ENCODE results near the gene CEP72.
A peak's percentile ranks its signal among the peaks of the same experiment; 100 is the strongest.
"Not testable (repeated sequence)": the region's sequence is repeated elsewhere in the genome, so short reads cannot be mapped to it uniquely, and the experiment has no call there.

The CEP72 gene

DNA sequence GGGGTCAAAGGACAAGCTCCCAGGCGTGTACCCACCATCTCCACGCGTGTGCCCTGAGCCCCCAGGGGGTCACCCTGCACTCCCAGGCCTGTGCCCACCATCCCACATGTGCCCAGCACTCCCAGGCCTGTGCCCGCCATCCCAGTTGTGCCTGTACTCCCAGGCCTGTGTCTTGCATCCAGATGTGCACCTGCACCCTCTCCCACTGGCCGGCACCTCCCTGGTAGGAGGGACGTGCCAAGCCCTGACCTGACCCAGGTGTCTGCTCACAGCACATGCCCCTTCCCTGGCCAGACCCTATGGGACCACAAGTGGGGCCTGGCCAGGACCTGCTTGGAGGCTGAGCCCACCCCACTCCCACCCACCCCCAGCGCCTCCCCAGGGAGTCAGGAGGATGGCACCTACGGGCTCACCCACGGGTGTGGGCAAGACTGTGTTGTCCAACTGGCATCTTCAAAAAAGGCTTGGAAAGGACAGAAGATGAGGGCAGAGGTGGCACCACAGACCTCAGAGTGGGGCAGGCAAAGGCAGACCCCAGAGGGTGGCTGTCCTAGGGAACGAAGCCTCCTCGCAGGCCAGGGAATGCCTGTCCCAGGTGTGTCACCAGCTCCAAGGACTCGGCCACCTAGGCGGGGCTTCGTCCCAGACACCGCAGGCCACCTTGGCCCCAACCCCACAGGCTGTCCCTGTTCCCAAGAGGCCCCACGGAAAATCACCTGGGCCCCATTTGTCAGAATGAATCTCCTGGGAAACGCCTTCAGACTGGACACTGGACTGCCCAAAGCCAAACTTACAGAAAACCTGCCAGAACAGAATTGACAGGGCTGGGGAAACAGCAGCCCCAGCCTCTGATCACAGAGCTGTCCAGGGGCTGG, 69.4 kb downstream of the CEP72 start:
- DNase-seq: not testable (repeated sequence)

DNA sequence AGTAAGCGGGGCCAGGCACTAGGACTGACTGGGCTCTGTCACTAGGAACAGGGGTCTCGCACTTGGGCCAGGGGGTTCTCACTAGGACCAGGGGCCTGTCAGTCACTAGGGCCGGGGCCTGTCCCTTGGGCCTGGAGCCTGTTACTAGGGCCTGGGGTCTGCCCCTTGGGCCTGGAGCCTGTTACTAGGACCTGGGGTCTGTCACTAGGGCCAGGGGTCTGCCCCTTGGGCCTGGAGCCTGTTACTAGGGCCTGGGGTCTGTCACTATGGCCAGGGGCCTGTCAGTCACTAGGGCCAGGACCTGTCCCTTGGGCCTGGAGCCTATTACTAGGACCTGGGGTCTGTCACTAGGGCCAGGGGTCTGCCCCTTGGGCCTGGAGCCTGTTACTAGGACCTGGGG, 70.1 kb downstream of the CEP72 start:
- not testable (repeated sequence) for DNase-seq

DNA sequence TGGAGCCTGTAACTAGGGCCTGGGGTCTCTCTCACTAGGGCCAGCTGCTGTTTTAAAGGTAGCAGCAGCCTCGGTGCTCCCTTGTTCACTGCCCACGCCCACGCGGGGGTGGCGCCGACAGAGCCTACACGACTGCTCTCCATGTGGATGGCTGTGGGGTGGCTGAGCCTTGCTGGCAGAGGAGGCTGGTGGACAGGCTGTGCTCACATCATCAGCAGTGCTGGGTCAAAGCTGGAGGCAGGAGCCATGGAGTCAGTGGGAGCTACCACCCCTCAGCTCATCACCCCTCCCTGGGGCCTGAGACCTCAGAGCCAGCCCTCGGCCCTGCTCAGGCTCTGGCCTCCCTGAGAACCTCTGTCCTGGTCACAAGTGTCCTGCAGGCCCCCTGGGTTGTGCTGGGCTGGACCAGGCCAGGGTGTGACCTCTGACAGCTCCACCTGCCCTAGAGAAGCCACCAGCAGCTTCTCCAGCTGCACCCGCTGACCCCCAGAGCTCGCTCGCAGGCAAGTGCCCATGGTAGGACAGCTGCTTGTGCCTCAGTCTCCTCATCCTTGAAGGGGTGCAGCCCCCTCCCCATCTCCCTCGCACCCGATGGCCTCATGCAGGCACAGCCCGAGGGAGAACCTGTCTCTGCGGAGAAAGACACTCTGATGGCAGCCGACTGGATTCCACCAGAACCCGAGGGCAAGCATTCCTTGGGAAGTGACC, 70.7 kb downstream of the CEP72 start:
- not testable (repeated sequence) for DNase-seq

DNA sequence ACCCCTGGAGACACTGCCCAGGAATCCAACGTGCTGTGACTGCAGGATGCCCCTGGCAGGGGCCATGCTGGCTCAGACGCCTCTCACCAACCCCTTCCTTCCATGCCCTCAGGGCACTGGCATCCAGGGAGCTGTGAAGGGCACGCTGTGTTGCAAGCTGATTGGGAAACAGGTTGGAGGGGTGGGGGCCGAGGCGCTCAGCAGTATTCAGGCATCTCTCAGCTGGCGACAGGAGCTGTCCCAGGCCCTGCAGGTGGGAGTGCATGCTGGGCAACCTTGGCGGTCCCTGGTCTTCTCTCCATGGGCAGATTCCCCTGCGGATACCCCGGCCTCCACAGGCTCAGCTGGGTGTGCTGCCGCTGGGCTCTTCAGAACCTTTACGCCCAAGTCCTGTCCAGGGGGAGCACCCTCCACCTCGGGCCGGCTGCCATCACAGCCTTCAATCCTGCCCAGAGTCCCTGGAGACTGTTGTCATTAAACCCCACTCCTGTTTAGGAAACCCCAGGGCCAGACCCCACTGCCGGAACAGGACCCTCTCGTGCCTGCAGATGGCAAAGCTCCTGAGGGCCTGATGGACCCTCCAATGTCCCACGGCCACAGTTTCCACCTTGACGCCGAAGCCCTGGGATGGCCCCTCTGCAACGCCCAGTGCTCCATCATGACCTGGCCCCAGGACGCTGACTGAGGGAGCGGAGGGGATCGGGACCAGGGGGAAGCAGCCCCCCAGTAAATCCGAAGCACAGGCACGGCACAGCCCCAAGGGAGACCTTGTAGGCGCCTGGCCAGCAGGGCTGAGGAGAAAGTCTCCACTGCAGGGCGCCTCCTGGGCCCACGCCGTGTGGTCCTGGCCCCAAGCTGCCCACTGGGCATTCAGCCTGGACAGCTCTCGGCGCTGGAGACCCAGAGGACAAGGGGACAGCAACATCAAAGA, 71.7 kb downstream of the CEP72 start:
- TF ChIP-seq POLR2A (IDR thresholded peaks at IDR 0.05; ENCODE audit: low read length) (no peak), GATA1 (IDR thresholded peaks at IDR 0.05; ENCODE audit: low read depth, low read length) (no peak)
- no peak for DNase-seq

DNA sequence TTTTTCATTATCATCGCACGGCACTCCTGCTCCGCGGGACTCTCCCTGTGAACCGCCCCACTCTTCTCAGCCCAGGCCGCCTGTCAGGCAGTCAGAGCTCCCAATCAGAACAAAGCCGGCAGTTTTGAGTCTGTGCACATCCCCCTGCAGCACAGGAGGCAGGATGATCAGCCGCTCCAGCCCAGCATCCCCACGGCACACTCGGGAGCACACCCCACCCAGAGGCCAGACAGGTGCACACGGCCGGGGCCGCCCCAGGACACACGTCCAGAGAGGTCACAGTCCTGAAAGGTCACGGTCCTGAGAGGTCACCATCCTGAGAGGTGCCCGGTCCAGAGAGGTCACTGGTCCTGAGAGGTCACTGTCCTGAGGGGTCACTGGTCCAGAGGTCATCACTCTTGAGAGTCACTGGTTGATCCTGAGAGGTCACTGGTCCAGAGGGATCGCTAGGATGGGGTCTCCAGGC, 72.6 kb downstream of the CEP72 start:
- no peak for TF ChIP-seq POLR2A (IDR thresholded peaks at IDR 0.05; ENCODE audit: low read length)
- no peak for TF ChIP-seq GATA1 (IDR thresholded peaks at IDR 0.05; ENCODE audit: low read depth, low read length)
- no peak for DNase-seq

DNA sequence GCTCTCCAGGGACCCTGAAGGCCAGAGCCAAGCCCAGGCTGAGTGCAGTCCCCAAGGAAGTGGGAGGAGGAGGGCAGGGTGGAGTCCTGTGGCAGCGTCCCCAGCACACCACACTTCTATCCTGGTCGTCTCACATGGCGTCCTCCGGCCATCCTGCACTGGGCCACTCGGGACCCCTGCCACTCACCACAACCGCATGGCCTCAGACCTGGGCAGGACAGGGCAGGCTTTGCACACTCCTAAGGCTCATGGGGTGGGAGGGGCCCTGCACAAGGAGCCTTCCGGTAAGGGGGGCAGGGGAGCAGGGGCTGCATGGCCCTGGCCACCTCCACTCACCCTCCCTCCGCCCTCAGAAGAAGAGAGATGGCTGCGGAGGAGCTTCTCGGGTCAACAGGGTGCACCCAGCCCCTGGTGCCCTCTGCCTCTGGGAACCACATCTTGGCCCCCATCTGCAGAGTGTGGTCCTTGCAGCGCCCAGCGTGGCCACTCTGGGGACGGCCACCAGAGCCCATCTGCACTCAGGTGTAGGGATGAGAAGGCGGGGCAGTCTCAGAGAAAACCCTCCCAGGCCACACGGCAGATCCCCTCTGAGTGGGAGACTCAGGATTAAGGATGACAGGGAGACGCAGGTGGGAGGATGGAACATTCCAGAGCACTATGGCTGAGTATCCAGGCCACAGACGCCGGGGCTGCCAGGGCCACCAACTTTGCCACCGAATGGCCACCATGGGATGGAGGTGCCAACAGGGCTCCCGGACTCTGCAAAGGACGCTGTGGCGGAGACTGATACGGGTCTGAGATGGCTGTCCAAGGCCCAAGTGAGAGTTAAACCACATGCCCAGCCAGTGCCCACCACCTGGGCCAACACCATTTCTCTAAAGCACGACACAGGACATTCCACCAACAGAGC, 73.4 kb downstream of the CEP72 start:
- TF ChIP-seq POLR2A (IDR thresholded peaks at IDR 0.05; ENCODE audit: low read length): no peak
- no peak for TF ChIP-seq GATA1 (IDR thresholded peaks at IDR 0.05; ENCODE audit: low read depth, low read length)
- DNase-seq: no peak

DNA sequence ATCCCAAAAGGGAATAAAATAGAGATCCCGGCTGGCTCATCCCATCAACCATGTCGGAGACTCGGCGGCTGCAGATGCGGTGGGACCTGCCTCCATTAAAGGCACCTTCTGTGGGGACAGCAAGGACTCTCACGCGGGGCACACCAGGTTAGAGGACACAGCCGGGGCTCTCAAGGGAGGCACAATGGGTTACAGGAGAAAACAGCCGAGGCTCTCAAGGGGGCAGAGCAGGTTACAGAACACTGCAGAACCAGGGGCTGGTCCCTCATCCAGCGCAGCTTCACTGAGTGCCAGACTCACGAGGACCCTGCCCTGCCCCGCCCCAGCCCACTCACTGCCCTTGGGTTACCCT, 74.0 kb downstream of the CEP72 start:
- not testable (repeated sequence) for DNase-seq

DNA sequence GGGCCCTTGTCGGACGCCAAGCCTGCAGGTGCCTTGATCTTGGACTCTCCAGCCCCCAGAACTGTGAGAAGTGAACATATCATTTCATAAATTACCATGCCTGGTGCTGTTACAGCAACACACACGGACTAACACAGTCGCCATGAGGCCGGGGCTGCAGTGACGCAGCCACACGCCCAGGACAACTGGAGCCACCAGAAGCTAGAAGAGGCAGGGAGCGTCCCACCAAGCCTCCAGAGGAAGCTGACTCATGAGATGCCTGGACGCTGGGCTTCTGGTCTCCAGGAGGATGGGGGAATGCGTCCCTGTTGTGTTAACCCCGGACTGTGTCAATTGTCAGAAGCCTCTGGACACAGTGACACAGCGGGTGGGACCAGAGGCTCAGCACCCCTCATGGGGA, 74.8 kb downstream of the CEP72 start:
- not testable (repeated sequence) for DNase-seq

DNA sequence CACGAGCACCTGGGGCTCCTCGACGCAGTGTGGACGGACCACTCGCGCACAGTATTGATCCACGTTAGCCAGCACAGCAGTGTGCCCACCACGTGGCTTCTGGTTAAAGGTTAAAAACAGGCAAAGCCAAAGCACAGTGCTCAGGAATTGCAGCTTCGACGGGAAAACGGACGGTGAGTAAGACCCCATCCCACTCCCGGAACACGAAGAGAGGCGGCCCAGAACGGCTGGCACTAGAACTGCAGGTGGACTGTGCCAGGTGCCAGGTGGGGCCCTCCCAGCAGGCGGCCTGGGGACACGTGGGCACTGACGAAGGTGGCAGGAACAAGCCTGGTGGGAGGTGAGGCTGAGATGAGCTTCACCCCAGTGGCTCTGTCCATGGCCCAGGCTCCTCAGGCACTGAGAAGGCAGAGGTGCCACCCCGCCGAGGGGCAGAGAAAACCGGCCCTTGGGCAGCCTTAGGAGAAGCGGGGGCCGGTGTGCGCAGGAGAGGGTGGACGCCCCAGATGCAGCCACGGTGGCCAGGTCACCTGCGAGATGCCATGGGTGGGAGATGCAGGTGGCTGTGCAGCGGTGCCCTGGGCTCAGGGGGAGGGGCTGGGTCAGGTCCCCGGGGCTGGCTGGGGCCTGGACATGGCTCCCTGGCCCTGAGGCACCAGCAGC, 76.3 kb downstream of the CEP72 start:
- not testable (repeated sequence) for DNase-seq

DNA sequence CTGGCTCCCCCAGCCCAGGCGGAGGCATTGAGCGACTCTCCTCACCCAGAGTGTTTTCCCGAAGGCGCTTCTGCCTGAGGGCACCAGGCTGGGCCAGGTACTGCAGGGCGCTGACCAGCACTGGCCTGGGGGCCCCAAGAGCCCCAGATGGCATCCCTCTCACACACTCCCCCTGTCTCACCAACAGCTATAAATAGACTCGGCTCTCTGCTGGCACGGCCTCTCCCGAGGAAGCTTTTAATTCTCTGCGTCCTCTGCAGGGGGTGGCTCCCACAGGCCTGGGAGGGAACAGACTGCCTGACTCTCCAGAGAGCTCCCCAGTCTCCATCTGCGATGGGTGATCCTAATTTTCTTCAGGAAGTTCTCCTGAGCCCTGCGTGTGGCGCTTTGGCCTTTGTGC, 78.2 kb downstream of the CEP72 start:
- not testable (repeated sequence) for DNase-seq

DNA sequence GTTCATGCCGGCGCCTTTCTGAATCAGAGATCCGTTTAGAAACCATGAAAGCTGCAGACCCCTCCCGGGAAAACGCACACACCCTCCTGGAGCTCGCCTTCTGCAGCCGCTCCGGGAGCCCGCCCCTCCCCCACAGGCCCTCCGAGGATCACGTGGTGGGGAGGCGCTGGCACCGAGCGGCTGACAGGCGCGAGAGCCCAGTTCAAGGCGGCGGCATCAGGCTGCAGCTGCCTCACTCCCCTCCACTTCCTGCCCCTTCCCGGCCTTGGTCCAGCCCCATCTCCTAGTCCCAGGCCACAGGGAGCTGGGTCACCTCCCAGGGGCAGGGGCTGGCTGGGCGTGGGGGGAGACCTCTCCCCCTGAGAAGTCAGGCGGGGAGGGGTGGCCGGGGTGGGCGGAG, 78.9 kb downstream of the CEP72 start:
- DNase-seq: not testable (repeated sequence)

DNA sequence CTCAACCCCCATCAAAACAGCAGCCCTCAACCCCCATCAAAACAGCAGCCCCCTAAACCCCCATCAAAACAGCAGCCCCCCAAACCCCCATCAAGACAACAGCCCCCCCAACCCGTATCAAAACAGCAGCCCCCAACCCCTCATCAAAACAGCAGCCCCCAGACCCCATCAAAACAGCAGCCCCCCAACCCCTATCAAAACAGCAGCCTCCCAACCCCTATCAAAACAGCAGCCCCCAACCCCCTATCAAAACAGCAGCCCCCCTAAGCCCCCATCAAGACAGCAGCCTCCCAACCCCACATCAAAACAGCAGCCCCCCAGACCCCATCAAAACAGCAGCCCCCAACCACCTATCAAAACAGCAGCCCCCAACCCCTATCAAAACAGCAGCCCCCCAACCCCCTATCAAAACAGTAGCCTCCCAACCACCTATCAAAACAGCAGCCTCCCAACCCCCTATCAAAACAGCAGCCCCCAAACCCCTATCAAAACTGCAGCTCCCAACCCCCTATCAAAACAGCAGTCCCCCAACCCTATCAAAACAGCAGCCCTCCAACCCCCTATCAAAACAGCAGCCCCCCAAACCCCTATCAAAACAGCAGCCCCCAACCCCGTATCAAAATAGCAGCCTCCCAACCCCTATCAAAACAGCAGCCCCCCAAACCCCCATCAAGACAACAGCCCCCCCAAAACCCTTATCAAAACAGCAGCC, 79.8 kb downstream of the CEP72 start:
- TF ChIP-seq POLR2A (IDR thresholded peaks at IDR 0.05; ENCODE audit: low read length): no peak
- no peak for TF ChIP-seq GATA1 (IDR thresholded peaks at IDR 0.05; ENCODE audit: low read depth, low read length)
- no peak for DNase-seq

DNA sequence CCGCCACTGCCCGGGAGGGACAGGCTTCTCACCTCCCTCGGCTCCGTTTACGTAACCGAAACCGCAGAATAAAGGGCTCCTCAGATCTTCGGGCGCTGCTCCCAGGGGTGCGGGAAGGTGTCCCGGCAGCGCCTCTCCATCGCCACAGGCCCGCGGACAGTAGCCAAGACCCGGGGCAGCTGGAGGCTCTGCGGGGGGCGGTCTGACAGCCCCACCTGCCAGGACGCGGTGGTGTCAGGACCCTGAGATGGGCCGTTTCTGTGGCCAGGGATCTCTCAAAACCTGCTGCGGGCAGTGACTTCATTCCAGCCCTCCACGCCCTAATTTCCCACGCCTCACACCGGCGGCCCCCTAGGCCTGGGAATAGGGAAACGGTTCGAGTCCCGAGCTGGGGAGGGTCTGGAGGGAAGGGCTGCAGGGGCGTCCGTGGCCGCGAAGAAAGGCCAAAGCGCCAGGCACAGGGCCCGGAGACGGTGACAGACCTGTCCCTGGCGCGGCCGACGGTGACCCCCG, 80.4 kb downstream of the CEP72 start:
- DNase-seq: not testable (repeated sequence)

DNA sequence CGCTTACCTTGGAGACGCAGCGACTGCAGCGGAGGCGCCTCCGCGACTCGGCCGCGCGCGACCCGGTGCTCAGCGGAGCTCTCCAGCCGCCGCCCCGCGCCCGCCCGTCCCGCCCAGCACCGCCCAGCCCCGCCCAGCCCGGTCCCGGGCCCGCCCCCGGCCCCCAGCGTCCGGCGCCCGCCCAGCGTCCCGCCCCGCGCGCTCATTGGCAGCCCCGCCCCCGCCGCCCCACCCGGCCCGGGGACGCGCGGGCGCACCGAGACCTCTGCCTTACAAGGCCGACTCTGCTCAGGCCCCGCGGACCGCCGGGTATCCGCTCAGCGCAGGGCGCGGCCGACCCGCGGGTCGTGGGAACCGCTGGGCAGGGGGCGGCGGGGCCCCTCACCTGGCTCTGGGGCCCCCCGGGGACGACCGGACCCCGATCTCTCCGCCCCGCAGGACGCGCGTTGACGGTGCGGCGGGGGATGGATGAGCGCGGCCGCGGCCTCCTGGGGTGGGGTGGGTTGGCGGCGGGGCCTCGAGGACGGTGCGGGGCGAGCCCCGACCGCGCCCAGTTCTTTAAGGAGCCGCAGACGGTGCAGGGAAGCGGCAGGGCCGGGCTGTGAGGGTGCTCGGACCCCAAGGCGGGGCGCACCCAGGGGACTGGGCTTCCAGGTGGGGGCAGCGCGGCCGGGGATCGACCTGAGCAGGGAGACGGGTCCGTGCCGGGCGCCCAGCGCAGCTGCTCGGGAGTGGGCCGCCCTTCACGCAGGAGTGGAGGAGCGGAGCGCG, 81.3 kb downstream of the CEP72 start, which contains the start of gene TPPP:
TSS of gene TPPP (minus strand) at position 82 of the 771 bp plus-strand sequence. CDS start 15,292 bp downstream, outside the sequence.
- peak; percentile 79 to 87 for DNase-seq

DNA sequence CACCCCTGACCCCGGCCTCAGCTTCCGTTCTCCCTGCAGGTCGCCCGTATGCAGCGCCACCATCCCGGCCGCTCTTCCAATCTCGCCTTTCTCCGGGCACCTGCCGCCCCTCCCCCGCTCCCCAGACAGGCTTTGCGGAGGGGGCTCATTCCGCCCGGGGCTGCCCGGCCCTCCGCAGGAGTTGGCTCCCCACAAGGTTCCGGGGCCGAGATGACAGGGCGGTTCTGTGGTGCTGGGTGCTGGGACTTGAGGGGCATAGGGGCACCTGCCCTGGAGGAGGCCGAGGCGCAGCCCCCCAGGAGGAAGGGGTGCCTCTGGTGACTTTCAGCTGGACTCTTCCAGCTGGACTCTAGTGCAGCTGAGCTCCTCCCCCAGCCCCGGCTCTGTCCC, 81.9 kb downstream of the CEP72 start:
- DNase-seq: not testable (repeated sequence)

DNA sequence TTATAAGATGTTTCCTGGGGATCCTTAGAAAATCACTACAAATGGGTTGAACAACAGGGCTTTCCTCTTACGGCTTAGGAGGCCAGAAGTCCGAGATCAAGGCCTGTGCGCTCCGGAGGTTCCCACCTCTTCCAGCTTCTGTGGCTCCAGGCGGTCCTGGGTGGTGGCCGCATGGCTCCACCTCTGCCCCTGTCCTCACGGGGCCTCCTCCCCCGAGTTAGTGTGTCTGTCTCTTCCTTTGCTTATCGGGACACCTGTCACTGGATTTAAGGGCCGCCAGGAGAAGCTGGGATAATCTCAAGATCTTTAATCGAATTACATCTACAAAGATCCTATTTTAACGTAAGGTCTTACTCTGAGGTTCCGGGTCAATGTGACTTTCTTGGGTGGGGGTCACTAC, 83.3 kb downstream of the CEP72 start:
- not testable (repeated sequence) for DNase-seq

DNA sequence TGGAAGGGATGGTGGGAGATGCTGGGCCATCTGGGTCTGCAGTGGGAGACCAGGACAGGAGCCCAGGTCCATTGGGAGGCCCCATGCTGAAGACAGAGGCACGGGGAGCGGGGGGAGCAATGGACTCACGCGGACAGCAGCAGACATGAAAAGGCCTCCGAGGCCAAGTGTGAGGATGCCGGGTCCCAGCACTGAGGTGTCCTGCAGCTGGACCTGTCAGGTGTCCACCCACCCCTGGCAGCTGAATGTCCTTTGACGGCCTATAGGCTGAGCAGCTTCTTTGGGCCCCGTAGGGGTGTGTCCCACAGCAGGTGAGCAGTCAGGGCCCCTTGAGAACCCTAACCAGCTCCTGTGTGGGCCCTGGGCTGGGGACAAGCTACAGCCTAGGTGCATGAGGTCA, 84.1 kb downstream of the CEP72 start:
- not testable (repeated sequence) for DNase-seq
